H1 (cell line): ENCODE measurements around the gene BLVRA. TPM values are rescaled to one million over a fixed set of nuclear protein-coding genes. Genes with fewer than 3 reads are reported as not detected.

Source experiments
- BACH1 ChIP-seq: IDR thresholded peaks from 2 replicates; pipeline ENCODE4 v1.6.1; 2012; ENCODE audit warnings: low read length, improper control_type of control experiment
- CHD1 ChIP-seq: IDR thresholded peaks from 2 replicates; pipeline ENCODE4 v1.6.1; 2012; ENCODE audit warnings: low read depth, low read length, improper control_type of control experiment
- CREB1 ChIP-seq: IDR thresholded peaks from 2 replicates; pipeline ENCODE4 v1.6.1; 2012; ENCODE audit warnings: inconsistent platforms
- EGR1 ChIP-seq: IDR thresholded peaks from 2 replicates; pipeline ENCODE4 v1.6.1; 2011; ENCODE audit warnings: low read depth, low read length, borderline replicate concordance
- KDM4A ChIP-seq: IDR thresholded peaks from one replicate; pipeline ENCODE4 v1.7.1; 2012; ENCODE audit warnings: low read depth, mild to moderate bottlenecking, moderate library complexity, low read length, inconsistent platforms; ENCODE audit not compliant: severe bottlenecking
- PHF8 ChIP-seq: fragments of 200-600 bp; sonication (generic); conservative IDR thresholded peaks from 2 replicates; pipeline ENCODE4 v1.7.1; 2012; ENCODE audit warnings: low read depth, mild to moderate bottlenecking, inconsistent platforms, low read length, moderate library complexity
- RXRA ChIP-seq: IDR thresholded peaks from 2 replicates; pipeline ENCODE4 v1.6.1; 2011; ENCODE audit warnings: low read depth, mild to moderate bottlenecking, low read length, moderate library complexity; ENCODE audit not compliant: insufficient read depth
- SAP30 ChIP-seq: fragments of 300-600 bp; sonication (generic); IDR thresholded peaks from 2 replicates; pipeline ENCODE4 v1.7.1; 2012; ENCODE audit warnings: low read length, moderate library complexity, mild to moderate bottlenecking, inconsistent platforms; ENCODE audit not compliant: insufficient read depth, insufficient replicate concordance
- SIX5 ChIP-seq: IDR thresholded peaks from 2 replicates; pipeline ENCODE4 v1.6.1; 2011; ENCODE audit warnings: mild to moderate bottlenecking, low read depth, low read length
- TEAD4 ChIP-seq: IDR thresholded peaks from 2 replicates; pipeline ENCODE4 v1.6.1; 2012; ENCODE audit warnings: low read depth, low read length, inconsistent platforms, mixed read lengths
- polyA plus RNA-seq, 7 experiments: library from polyadenylated mRNA; depleted of rRNA in 3 of 7; stranded (reverse) in 5 of 7; unstranded in 2 of 7; fragments of >200 nt in 5 of 7; fragments of 200-250 nt in 2 of 7; gene quantifications; 1 replicate in 5 of 7; 2 replicates in 1 of 7; 4 replicates in 1 of 7; pipeline versions ENCODE4 v1.2.1 to v1.2.3, GENCODE V29; 2011 to 2013; ENCODE audit warnings: missing spikeins in 2 of 7, mixed read lengths in 2 of 7
- total RNA-seq: library from RNA; stranded (reverse); fragmentation: NEBNext Ultra II Directional; extraction: Animal tissue kit (Norgen Biotek cat#: 25700); gene quantifications from 2 replicates; pipeline ENCODE4 v1.2.1, GENCODE V29; 2021

The BLVRA gene
- total and polyA plus RNA-seq, 2 of the 8 experiments (the other 6 are each of a cell fraction or from before 2014, with no cell fraction given): 16.1 to 37.1 TPM

DNA sequence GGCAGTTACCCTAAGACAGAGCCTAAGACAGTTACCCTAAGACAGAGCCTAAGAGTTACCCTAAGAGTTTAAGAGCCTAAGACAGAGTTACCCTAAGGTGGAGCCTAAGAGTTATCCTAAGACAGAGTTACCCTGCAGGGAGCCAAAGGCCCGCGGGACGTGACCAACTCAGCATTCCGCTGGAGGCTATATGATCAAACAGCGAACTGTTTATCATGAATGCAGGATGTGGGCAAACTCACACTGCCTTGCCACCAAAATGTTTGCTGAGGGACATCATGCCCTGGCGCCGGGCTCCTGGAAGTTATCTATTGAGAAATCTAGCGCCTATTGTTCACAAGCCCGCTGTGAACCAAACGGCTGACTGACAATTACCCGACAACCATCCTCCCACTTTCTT lies 49.9 kb downstream of the BLVRA start (continued):
- TF ChIP-seq RXRA (no peak), CREB1 (no peak), SIX5 (no peak), KDM4A (no peak), SAP30 (no peak), PHF8 (no peak), TEAD4 (no peak), EGR1 (no peak), BACH1 (no peak), CHD1 (no peak)
